Body of pancreas (tissue), 4 donors: ENCODE data around the gene MKNK2.

ENCODE experiments used
- POLR2A ChIP-seq, 3 donors: fragments of 450-650 bp; IDR thresholded peaks; one replicate each; pipeline ENCODE4 v1.6.1; 2016; ENCODE audit warnings: antibody characterized with exemption in 3 of 3, mild to moderate bottlenecking in 2 of 3
- TF ChIP-seq, protein P1 (sequence below), 7 experiments: fragments of 450-650 bp in 4 of 7; fragments of 200-600 bp in 3 of 7; sonication (generic) in 3 of 7; IDR thresholded peaks; one replicate each; pipeline ENCODE4 v1.5.1; 2016 to 2019; ENCODE audit warnings: antibody characterized with exemption in 7 of 7

GRCh38 chr19:2061495-2062388, 10.7 kb upstream of the MKNK2 start:
- TF ChIP-seq, protein P1, sequence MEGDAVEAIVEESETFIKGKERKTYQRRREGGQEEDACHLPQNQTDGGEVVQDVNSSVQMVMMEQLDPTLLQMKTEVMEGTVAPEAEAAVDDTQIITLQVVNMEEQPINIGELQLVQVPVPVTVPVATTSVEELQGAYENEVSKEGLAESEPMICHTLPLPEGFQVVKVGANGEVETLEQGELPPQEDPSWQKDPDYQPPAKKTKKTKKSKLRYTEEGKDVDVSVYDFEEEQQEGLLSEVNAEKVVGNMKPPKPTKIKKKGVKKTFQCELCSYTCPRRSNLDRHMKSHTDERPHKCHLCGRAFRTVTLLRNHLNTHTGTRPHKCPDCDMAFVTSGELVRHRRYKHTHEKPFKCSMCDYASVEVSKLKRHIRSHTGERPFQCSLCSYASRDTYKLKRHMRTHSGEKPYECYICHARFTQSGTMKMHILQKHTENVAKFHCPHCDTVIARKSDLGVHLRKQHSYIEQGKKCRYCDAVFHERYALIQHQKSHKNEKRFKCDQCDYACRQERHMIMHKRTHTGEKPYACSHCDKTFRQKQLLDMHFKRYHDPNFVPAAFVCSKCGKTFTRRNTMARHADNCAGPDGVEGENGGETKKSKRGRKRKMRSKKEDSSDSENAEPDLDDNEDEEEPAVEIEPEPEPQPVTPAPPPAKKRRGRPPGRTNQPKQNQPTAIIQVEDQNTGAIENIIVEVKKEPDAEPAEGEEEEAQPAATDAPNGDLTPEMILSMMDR (IDR thresholded peaks at IDR 0.05): no peak
- peak in 2 of 3 donors; percentile 72 to 75 for TF ChIP-seq POLR2A (IDR thresholded peaks at IDR 0.05)
